GM21423 (cell line): ENCODE data around the gene DDX10.

Experiments
- ATAC-seq: cut with Tn5 transposase; IDR thresholded peaks from one replicate; pipeline ENCODE4 v1.9.1; 2021; ENCODE audit warnings: mild to moderate bottlenecking, moderate library complexity; ENCODE audit not compliant: unreplicated experiment

Gene DDX10

GRCh38 chr11:108967571-108967970, 302.7 kb downstream of the DDX10 start:
- ATAC-seq, result no peak

GRCh38 chr11:108970221-108970991, 305.5 kb downstream of the DDX10 start:
- ATAC-seq, result no peak

- no peak for ATAC-seq
Observed at GRCh38 chr11:108973402-108974162, 308.7 kb downstream of the DDX10 start.

- ATAC-seq, result no peak
Observed at GRCh38 chr11:108975026-108975425, 310.2 kb downstream of the DDX10 start.

- ATAC-seq, result no peak
Observed at GRCh38 chr11:108975641-108976071, 310.8 kb downstream of the DDX10 start.

GRCh38 chr11:108983636-108984420, 319.0 kb downstream of the DDX10 start:
- ATAC-seq, result no peak

GRCh38 chr11:108984523-108984922, 319.7 kb downstream of the DDX10 start:
- ATAC-seq, result no peak

- no peak for ATAC-seq
Observed at GRCh38 chr11:108985236-108985944, 320.5 kb downstream of the DDX10 start.

GRCh38 chr11:108985945-108986279, 321.0 kb downstream of the DDX10 start:
- ATAC-seq, result no peak
